Frontal cortex (tissue), 4 donors: ENCODE results near the gene INO80B. TPM values are rescaled to one million over a fixed set of nuclear protein-coding genes. Genes with fewer than 3 reads are reported as not detected.
"Not testable (repeated sequence)": the region's sequence is repeated elsewhere in the genome, so short reads cannot be mapped to it uniquely, and the experiment has no call there.

Source experiments
- DNase-seq, 2 donors: peaks; one replicate each; pipeline ENCODE4 v3.0.0; 2012; ENCODE audit warnings: low spot score in 2 of 2
- FAIRE-seq: peaks from 2 replicates; lab custom pipeline; 2012; peaks lifted over from hg19 to GRCh38; lab: Jason Lieb, UNC
- total RNA-seq: library from RNA; depleted of rRNA; stranded (reverse); fragments of >200 nt; gene quantifications from one replicate; pipeline ENCODE4 v1.2.3, GENCODE V29; 2014
- donor health status: control.
- donor health status: control.
- donor health status: control.

Gene INO80B
- total RNA-seq, result 9.8 TPM

DNA sequence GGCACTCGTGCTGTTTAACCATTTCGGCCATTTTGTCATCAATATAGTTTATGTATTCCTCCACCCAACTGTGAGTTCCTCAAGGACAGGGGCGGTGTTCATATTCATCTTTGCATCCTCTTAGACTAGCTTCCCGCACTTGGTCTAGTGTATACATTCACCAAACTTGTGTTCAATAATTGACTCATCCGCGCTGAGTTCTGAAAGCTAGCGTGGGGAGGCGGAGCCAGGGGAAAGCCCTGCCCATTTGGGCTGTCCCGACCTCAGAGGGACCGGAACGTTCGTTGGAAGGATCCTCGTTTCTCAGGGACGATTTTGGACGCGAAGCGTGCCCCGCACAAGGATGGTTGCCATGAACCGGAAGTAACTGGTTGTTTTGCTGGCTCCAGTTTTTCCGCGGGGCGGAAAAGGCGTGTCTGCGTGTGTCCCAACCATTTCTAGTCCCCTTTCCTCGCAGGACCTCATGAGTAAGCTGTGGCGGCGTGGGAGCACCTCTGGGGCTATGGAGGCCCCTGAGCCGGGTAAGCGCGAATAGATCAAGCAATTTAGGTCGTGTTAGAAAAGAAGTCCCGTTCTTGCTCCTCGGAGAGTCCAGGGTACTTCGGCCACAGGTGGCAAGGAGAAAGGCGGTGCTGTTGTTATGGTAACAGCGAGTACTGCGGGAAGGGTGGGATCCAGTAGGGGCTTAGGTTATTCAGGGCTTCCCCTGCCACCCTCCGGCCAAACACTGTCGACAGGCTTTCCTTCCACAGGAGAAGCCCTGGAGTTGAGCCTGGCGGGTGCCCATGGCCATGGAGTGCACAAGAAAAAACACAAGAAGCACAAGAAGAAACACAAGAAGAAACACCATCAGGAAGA is at the start of gene INO80B:
Gene INO80B (plus strand): TSS at position 434 of the 858 bp plus-strand sequence. CDS start 30 bp downstream, at position 464.
- peak; percentile 30 for FAIRE-seq

GRCh38 chr2:74406035-74406434 is 48.9 kb upstream of the INO80B start:
- no peak for FAIRE-seq

More for the DNA sequence above, at the start of gene INO80B:
- peak; percentile 82 to 84 for DNase-seq

GRCh38 chr2:74407682-74408081 is 47.2 kb upstream of the INO80B start:
- FAIRE-seq (no peak), DNase-seq (no peak)

More at GRCh38 chr2:74406035-74406434, 48.9 kb upstream of the INO80B start:
- no peak for DNase-seq

DNA sequence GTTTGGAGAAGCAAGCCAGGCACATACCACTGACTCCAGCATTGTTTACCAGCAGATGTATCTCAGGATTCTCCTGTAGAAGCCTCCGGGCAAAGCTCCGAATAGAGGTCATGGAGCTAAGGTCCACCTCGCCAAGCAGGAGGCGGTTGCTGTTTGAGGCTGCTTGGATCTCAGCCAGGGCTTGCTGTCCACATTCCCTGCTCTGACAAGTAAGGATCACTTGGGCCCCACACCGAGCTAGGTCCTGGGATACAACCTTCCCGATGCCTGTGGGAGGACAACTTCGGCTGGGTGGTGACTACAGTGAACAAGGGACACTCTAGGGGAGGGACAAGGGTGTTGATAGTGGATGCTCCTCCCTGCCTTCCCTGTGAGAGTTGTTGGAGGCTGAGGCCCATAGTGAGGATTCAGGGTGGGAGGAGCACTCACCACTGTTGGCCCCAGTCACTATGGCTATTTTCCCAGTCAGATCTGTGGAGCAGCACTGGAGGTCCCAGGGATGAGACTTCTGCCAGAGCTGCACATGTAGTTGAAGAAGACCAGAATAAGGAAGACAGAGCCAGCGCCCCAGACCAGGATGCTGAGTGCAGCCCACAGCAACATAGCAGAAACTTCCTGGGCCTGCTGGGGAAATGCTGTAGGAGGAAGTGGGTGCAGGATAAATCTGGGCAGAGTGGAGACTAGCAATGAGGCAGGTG is 41.7 kb upstream of the INO80B start:
- FAIRE-seq, result no peak
- peak in 1 of 2 donors; percentile 22 for DNase-seq

GRCh38 chr2:74414441-74414840 is 40.4 kb upstream of the INO80B start:
- DNase-seq, result peak in 1 of 2 donors; percentile 42
- no peak for FAIRE-seq

GRCh38 chr2:74414881-74415761 is 39.8 kb upstream of the INO80B start:
- DNase-seq (peak; percentile 74 to 75), FAIRE-seq (no peak)

- DNase-seq (peak in 1 of 2 donors; percentile 35), FAIRE-seq (no peak)
Observed at GRCh38 chr2:74415762-74416395, 39.0 kb upstream of the INO80B start.

DNA sequence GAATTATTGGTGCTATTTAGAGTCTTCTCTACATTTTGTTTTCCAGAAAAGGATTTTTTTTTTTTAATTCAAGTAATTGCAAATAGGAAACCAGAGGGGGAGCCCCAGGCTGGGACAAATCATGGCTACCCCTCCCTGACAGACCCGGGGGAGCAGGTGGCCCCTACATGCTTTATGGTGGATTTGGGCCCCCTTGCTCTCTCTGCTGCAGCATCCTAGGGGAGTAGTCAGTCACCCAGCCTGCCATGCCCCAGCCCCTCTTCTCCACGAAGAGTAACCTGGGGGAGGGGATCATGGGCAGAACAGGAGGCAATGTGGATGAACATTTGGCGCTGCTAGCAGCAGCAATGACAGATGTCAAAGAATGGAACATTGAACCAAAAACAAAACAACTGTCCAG is 38.1 kb upstream of the INO80B start:
- peak in 1 of 2 donors; percentile 45 for DNase-seq
- FAIRE-seq, result no peak

DNA sequence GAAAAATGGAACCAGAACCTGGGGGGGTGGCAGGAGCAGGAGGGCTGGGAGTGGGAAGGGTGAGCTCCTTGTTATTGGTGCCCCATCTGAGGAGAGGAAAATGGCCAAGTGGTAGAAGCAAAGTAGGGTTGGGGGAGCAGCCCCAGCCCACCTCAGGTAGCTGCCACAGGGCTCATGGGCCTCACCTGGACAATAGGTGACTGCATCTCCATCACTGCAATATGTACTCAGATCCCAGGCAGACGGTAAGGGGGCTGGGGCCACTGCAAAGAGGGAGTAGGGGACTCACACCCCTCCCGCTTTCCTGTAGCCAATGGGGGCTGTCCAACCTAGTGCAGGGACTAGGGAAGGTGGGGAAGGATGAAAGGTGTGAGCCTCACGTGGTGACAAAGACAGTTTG is 37.7 kb upstream of the INO80B start:
- FAIRE-seq, result no peak
- peak in 1 of 2 donors; percentile 4 for DNase-seq

DNA sequence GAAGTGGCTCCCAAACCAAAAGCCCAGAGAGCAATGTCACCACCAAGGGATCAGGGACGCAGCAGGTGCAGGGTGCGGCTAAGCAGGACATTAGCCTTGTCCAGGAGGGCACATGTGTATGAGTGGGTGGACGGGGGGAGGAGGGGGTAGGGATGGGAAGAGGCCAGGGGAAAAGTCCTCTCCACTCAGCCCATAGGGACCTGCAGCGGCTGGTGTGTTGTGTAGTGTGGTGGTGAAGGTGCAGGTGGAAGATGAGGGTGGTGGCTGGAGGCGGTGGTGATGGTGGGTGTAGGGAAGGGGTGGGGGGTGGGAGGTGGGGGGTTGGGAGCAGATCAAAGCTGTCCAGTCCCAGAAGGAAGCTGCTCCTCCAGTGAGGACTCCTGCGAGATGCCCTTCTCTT is 37.1 kb upstream of the INO80B start:
- no peak for FAIRE-seq
- peak in 1 of 2 donors; percentile 29 for DNase-seq

- FAIRE-seq, result no peak
- DNase-seq, result no peak
Observed at GRCh38 chr2:74418312-74418711, 36.6 kb upstream of the INO80B start.

DNA sequence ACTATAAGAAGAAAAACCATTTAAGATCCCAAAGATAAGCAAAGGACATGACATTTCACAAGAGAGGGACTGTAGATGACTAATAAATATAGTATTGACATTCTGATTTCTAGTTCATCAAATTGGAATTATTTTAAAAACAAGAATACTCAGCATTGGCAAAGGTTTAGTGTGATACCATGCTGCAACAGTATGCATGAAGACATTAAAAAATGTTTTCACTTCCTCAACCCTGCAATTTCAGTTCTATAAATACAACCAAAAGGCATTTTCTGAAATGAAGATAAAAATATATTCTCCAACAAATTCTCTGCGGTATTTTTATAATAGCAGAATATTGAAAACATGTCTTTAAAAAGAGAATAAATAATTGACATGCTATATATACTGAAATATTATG is 35.5 kb upstream of the INO80B start:
- FAIRE-seq, result no peak
- DNase-seq, result peak in 1 of 2 donors; percentile 10

GRCh38 chr2:74420006-74420405 is 34.9 kb upstream of the INO80B start:
- FAIRE-seq, result no peak

GRCh38 chr2:74420443-74421103 is 34.3 kb upstream of the INO80B start:
- peak in 1 of 2 donors; percentile 10 for DNase-seq
- not testable (repeated sequence) for FAIRE-seq

More at GRCh38 chr2:74420006-74420405, 34.9 kb upstream of the INO80B start:
- peak in 1 of 2 donors; percentile 6 for DNase-seq

DNA sequence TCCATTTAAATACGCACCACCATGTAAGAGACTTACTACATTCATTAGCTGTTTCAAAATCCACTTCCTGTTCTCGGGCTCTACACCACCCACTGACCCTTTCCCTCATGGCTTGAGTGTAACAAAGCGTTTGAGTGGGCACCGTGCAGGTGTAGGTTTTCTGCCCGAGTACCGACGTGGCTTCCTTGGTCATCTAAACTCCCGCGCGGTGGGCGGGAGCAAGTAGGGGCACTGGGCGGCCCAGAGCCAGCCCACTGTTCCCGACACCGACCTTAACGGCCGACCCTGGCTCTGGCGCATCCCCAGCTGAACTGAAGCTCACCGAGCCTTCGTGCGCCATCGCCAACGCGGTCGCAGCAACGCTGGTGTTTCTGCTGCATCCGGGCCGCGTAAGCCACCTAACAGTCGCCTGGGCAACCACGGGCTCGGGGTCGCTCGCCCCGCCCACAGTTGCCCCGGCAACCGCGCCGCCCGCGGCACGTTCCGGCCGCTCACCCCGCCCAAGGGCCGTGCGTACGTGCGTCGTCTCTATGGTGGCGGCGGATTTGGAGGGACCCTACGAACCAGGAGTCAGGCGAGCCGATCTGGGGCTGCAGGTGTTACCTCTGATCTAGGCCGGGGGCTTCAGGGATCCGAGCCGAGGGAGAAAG is 33.5 kb upstream of the INO80B start, which contains the start of the genes C2orf81 and WDR54:
Gene C2orf81 (minus strand): TSS at position 399 of the 650 bp plus-strand sequence. CDS start 59 bp downstream, at position 340.
Gene WDR54 (plus strand): TSS at position 510 of the 650 bp plus-strand sequence. CDS start 424 bp downstream, outside the sequence.
- FAIRE-seq (no peak), DNase-seq (peak; percentile 82 to 90)

DNA sequence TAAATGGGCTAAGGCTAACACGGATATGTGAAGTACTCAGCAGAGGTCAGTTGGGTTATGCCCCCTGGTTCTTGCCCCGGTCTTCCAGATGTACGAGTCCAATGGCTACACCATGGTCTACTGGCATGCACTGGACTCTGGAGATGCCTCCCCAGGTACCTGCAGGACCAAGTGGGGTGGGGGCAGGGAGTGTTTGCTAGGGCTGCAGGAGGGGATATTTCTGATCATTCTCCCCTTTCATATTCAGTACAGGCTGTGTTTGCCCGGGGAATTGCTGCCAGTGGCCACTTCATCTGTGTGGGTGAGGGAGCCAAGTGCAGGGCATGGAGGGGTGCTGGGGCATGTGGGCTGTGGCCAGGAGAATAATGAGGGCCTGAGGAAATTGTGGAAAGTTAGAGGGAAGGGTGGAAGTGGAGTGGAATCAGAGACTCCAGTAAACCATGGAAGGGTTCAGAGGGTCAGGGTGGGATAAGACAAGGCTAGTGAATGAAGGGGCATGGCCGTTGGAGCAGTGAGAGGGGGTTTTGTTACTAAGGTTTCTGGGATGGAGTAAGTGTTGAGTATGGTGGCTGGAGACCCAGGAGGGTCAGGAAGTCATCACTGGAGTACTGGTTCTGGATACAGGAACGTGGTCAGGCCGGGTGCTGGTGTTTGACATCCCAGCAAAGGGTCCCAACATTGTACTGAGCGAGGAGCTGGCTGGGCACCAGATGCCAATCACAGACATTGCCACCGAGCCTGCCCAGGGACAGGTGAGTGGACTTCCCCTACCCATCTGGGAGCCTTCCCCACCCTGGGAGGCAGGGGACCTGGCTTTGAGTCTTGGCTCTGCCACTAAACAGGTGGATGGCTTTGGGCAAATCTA is 31.4 kb upstream of the INO80B start:
- DNase-seq (peak in 1 of 2 donors; percentile 17), FAIRE-seq (no peak)
